ENCODE results near the gene MATCAP1.

Gene MATCAP1

GRCh38 chr16:67195676-67196075, 11.9 kb upstream of the MATCAP1 start:
- TF ChIP-seq, protein P1, sequence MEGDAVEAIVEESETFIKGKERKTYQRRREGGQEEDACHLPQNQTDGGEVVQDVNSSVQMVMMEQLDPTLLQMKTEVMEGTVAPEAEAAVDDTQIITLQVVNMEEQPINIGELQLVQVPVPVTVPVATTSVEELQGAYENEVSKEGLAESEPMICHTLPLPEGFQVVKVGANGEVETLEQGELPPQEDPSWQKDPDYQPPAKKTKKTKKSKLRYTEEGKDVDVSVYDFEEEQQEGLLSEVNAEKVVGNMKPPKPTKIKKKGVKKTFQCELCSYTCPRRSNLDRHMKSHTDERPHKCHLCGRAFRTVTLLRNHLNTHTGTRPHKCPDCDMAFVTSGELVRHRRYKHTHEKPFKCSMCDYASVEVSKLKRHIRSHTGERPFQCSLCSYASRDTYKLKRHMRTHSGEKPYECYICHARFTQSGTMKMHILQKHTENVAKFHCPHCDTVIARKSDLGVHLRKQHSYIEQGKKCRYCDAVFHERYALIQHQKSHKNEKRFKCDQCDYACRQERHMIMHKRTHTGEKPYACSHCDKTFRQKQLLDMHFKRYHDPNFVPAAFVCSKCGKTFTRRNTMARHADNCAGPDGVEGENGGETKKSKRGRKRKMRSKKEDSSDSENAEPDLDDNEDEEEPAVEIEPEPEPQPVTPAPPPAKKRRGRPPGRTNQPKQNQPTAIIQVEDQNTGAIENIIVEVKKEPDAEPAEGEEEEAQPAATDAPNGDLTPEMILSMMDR (IDR thresholded peaks at IDR 0.05; ENCODE audit: low read length, missing control alignments), result no peak
- DNase-seq (ENCODE audit: low read depth), result no peak
- H3K4me3 ChIP-seq (replicated peaks; ENCODE audit: low read depth, low read length), result no peak overlapping the region

- TF ChIP-seq, protein P1 (IDR thresholded peaks at IDR 0.05; ENCODE audit: low read length, missing control alignments), result no peak
- DNase-seq (ENCODE audit: low read depth), result no peak
- H3K4me3 ChIP-seq (replicated peaks; ENCODE audit: low read depth, low read length), result no peak overlapping the region
Measured at GRCh38 chr16:67194260-67194659, 10.5 kb upstream of the MATCAP1 start.

DNA sequence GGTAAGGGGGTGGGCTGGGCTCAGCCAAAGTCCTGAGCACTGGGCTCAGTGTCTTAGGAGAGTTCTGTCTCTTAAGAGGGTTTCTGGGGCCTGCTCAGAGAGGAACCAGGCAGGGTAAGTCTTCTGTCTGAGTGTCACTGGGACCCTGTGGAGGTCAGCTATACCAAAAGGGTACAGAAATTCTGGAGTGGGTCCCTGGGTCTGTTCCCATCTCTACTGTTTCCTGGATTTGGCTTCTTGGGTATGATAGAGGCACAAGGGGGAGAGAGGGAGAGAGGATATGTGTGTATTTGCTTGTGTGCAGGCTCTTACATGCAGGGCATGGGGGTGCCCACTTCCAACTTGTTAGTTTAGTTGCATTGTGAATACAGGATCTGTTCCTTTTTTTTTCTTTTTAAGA, 9.8 kb upstream of the MATCAP1 start:
- H3K4me3 ChIP-seq (replicated peaks; ENCODE audit: low read depth, low read length), result peak overlapping the region; percentile 97
- TF ChIP-seq, protein P1 (IDR thresholded peaks at IDR 0.05; ENCODE audit: low read length, missing control alignments), result no peak
- no peak for DNase-seq (ENCODE audit: low read depth)

DNA sequence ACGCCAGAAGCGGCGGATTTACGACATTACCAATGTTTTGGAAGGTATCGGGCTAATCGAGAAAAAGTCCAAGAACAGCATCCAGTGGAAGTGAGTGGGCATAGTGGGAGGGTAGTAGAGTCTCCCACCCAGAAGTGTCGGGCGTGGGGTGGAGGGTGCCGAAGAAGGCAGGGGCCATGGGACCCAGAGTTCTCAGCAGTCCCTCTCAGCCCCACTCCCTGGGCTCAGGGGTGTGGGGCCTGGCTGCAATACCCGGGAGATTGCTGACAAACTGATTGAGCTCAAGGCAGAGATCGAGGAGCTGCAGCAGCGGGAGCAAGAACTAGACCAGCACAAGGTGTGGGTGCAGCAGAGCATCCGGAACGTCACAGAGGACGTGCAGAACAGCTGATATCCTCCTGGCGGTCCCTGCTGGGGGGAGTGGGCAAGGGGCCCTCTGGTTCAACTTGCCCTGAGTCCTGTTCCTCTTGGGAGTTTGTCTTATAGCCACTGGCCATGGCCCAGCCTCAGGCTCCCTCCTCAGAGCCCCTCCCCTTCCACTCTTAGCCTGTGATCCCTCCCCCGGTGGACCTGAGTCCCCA, 9.1 kb upstream of the MATCAP1 start:
- TF ChIP-seq, protein P1 (IDR thresholded peaks at IDR 0.05; ENCODE audit: low read length, missing control alignments), result no peak
- no peak for DNase-seq (ENCODE audit: low read depth)
- peak overlapping the region; percentile 97 for H3K4me3 ChIP-seq (replicated peaks; ENCODE audit: low read depth, low read length)

GRCh38 chr16:67191995-67192681, 8.4 kb upstream of the MATCAP1 start, which contains the start of gene E2F4:
TSS of gene E2F4 (plus strand) at chr16:67192155. CDS start at chr16:67192228, 73 bp downstream.
- DNase-seq (ENCODE audit: low read depth), result peak; percentile 93
- peak within 1 kb of the TSS; percentile 97 for H3K4me3 ChIP-seq (replicated peaks; ENCODE audit: low read depth, low read length)
- TF ChIP-seq, protein P1 (IDR thresholded peaks at IDR 0.05; ENCODE audit: low read length, missing control alignments), result no peak

- DNase-seq (ENCODE audit: low read depth), result no peak
- TF ChIP-seq, protein P1 (IDR thresholded peaks at IDR 0.05; ENCODE audit: low read length, missing control alignments), result no peak
- H3K4me3 ChIP-seq (replicated peaks; ENCODE audit: low read depth, low read length), result peak overlapping the region; percentile 97
Measured at GRCh38 chr16:67191411-67191994, 7.7 kb upstream of the MATCAP1 start.
